COR-L47 (cell line): Measurements from ENCODE around the gene PSMB11.

Experiments used
- DNase-seq: peaks from one replicate; lab custom pipeline; 2025; lab: John Stamatoyannopoulos, UW

PSMB11 gene

DNA sequence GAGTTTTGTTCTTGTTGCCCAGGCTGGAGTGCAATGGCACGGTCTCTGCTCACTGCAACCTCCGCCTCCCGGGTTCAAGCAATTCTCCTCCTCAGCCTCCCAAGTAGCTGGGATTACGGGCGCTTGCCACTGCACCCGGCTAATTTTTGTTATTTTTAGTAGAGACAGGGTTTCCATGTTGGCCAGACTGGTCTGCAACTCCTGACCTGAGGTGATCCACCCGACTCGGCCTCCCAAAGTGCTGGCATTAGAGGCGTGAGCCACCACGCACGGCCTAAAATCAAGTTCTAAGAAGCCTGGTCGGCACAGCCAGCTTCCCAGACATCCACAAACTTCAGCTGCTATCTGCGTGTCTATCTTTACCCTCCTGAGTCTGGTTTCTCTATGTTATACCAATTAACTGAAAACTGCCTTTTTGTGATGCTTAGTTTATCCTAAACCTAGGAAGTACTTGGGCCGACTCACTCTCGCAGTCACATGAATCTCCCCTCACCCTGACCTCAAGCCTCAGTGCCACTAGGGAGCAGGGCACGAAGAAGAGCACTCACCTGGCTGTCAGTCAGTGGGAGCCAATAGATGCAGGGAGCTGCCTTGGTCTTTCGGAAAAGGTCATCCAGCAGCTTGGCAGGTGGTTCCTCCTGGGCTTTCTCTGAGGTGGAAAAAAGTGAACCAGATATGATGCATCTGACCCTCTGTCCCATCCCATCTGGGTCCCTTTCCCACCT lies 18.7 kb downstream of the PSMB11 start:
- DNase-seq: no peak

DNA sequence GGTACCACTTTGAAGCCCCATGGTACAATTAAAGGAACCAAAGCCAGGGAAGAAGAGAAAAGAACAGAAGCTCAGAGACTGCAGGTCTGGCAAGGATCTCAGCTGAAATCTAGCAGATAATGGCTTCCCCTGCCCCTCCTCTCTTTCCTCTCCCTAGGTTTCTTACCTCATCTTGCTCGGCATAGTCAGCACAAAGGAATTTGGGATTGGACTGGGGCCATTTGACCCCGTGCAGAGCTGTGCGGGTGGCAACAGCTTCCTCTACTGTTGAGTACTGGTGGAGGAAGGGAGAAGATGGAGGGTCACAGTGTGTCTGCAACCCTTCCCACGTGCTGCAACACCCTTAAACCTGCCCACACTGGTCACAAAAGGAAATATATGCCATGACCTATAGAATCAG lies 20.0 kb downstream of the PSMB11 start:
- no peak for DNase-seq

- DNase-seq: no peak
Measured at GRCh38 chr14:23063601-23064000, 21.6 kb downstream of the PSMB11 start.

DNA sequence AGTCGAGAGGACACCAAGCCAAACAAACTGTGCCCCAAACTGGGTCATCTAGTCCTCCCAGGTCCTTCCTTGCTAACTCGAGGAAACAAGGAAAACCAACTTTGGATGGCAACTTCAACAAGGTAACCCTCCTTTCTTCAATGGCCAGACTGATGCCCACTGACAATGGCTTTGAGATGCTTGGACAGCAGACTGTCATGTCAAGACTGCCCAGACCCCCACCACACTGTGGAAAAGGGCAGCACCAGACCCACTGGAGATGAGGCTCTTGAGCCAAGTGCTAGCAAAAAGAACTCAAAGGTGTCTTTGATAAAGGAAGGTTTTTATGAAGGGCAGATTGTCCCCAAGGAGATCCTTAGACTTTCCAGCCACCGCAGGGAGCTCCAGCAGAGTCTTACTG lies 24.4 kb downstream of the PSMB11 start:
- DNase-seq: no peak

GRCh38 chr14:23066855-23067744 lies 25.1 kb downstream of the PSMB11 start:
- DNase-seq: no peak

- no peak for DNase-seq
Measured at GRCh38 chr14:23067847-23068788, 26.1 kb downstream of the PSMB11 start.

GRCh38 chr14:23068789-23069412 lies 26.9 kb downstream of the PSMB11 start:
- DNase-seq: no peak

GRCh38 chr14:23069413-23069806 lies 27.4 kb downstream of the PSMB11 start:
- no peak for DNase-seq

GRCh38 chr14:23070262-23071129 lies 28.5 kb downstream of the PSMB11 start:
- no peak for DNase-seq

DNA sequence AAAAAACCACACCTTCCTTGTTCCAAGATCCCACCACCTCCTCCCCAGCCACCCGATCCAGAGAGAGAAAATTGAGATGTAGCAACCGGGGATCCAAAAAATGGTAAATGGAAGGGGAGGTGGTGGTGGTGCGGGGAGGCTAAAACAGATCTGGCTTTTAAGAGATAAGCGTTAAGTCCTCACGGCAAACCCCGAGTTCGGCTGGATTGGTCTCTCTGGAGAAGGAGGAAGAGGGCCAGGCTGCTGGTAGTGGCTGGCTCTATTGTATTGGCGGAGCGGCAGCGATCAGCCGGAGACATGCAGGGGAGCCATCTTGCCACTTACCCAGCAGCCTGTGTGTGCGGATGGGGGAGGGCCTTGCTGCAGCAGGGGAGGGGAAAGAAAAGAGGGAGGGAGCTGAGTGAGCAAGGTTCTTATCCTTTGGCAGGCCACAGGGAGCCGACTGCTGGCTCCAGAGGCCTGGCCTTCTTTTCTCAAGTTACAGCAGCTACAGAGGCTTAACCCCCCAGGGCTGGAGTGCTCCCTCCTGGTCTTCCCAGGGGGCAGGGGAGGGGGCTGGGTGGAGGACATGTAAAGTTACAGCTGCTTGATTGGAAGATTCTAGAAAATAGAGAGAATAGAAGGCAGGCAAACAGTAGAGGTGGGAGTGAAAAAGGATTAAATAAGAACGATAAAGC lies 29.4 kb downstream of the PSMB11 start:
- no peak for DNase-seq

- DNase-seq: no peak
Measured at GRCh38 chr14:23071921-23072539, 30.0 kb downstream of the PSMB11 start.

GRCh38 chr14:23074906-23075305 lies 32.9 kb downstream of the PSMB11 start:
- DNase-seq: no peak

GRCh38 chr14:23076785-23077408 lies 34.9 kb downstream of the PSMB11 start:
- no peak for DNase-seq

- DNase-seq: no peak
Measured at GRCh38 chr14:23077962-23078361, 36.0 kb downstream of the PSMB11 start.

- DNase-seq: no peak
Measured at GRCh38 chr14:23078692-23079116, 36.7 kb downstream of the PSMB11 start.

GRCh38 chr14:23079716-23080115 lies 37.7 kb downstream of the PSMB11 start:
- DNase-seq: no peak

DNA sequence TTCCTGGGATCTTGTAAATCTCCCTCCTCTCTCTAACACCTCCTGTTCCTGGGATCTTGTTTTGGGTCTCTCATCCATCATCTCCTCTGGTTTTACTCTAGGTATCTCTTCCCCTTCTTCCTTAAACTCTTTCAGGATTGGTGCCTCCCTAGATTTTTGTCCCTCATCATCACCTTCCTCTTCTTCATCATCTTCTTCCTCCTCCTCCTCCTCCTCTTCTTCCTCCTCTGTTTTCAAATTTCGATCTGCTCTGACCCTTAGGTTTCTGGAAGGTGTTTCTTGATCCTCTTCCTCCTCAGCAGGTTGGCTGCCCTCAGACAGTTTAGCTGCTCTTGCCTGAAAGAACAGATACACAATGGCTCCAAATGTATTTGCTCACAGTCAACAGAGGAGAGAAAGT lies 38.5 kb downstream of the PSMB11 start:
- no peak for DNase-seq

GRCh38 chr14:23085458-23085857 lies 43.4 kb downstream of the PSMB11 start:
- no peak for DNase-seq

DNA sequence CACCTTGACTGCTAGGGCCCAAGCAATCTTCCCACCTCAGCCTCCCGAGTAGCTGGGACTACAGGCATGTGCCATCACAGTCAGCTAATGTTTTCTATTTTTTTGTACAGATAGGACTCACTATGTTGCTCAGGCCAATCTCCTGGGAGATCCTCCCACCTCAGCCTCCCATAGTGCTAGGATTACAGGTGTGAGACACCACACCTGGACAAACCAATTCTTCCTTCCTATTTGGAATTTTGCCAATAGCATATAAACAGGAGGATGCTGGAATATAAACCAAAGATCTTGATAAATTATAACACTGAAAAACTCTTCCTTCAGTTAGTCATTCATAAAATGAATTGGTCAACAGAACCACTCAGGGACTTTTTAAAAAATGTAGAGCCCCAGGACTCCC lies 44.6 kb downstream of the PSMB11 start:
- DNase-seq: no peak
